WERI-Rb-1 (cell line): Measurements from ENCODE around the gene HDDC2.

ENCODE experiments used
- DNase-seq: peaks from one replicate; pipeline ENCODE4 v3.0.0-alpha.2; 2020
- H3K27ac ChIP-seq: fragments of 250-450 bp; sonication (Bioruptor Pico); 2 replicates; pipeline ENCODE4 v1.5.1; 2020; ENCODE audit warnings: mild to moderate bottlenecking, moderate library complexity
- H3K27me3 ChIP-seq: fragments of 250-450 bp; sonication (Bioruptor Pico); 2 replicates; pipeline ENCODE4 v1.5.1; 2021; ENCODE audit warnings: mild to moderate bottlenecking, low read depth, moderate library complexity; ENCODE audit not compliant: insufficient read depth, severe bottlenecking
- H3K36me3 ChIP-seq: fragments of 250-450 bp; sonication (Bioruptor Pico); 2 replicates; pipeline ENCODE4 v1.5.1; 2020; ENCODE audit warnings: mild to moderate bottlenecking, moderate library complexity
- H3K4me3 ChIP-seq: 2 replicates; pipeline ENCODE4 v1.5.1; 2011; ENCODE audit warnings: low read depth, mild to moderate bottlenecking, control low read depth, low read length
- H3K9me3 ChIP-seq: fragments of 250-450 bp; sonication (Bioruptor Pico); 2 replicates; pipeline ENCODE4 v1.5.1; 2021; ENCODE audit warnings: mild to moderate bottlenecking, moderate library complexity; ENCODE audit not compliant: severe bottlenecking
- TF ChIP-seq, protein P1 (sequence below): IDR thresholded peaks from 2 replicates; pipeline ENCODE4 v1.5.1; 2011; ENCODE audit warnings: low read depth, mild to moderate bottlenecking, control low read depth, inconsistent platforms, low read length

HDDC2 gene

DNA sequence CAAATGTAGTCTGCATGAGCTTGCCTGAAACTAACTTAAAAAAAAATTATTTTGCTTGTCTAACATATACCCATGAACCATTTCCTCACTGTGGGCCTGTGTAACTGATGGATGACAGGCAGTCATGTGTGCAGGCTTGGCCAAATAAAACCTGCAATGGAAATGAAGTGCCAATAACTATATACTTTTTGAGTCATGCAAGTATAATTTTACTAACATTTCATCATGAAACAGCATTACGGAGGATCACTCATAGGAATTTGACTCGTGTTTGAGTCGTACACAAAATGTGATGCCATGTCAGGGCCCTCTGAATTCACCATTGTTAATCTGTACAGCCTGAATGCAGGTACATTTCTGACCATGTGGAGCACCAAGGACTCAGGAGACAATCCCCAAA, 46.6 kb downstream of the HDDC2 start:
- H3K27ac ChIP-seq = no peak overlapping the region
- TF ChIP-seq, protein P1, sequence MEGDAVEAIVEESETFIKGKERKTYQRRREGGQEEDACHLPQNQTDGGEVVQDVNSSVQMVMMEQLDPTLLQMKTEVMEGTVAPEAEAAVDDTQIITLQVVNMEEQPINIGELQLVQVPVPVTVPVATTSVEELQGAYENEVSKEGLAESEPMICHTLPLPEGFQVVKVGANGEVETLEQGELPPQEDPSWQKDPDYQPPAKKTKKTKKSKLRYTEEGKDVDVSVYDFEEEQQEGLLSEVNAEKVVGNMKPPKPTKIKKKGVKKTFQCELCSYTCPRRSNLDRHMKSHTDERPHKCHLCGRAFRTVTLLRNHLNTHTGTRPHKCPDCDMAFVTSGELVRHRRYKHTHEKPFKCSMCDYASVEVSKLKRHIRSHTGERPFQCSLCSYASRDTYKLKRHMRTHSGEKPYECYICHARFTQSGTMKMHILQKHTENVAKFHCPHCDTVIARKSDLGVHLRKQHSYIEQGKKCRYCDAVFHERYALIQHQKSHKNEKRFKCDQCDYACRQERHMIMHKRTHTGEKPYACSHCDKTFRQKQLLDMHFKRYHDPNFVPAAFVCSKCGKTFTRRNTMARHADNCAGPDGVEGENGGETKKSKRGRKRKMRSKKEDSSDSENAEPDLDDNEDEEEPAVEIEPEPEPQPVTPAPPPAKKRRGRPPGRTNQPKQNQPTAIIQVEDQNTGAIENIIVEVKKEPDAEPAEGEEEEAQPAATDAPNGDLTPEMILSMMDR = no peak
- no peak for DNase-seq
- H3K27me3 ChIP-seq = no peaks in the 10 kb centered on the region
- H3K36me3 ChIP-seq = no peaks in the 10 kb centered on the region
- H3K9me3 ChIP-seq = no peaks in the 10 kb centered on the region
- H3K4me3 ChIP-seq = no peak overlapping the region

GRCh38 chr6:125254321-125254720, 47.4 kb downstream of the HDDC2 start:
- Histone ChIP-seq H3K9me3 (no peaks in the 10 kb centered on the region), H3K4me3 (no peak overlapping the region), H3K27ac (no peak overlapping the region), H3K27me3 (no peaks in the 10 kb centered on the region), H3K36me3 (no peaks in the 10 kb centered on the region)
- TF ChIP-seq, protein P1 = no peak
- DNase-seq = peak; percentile 59

DNA sequence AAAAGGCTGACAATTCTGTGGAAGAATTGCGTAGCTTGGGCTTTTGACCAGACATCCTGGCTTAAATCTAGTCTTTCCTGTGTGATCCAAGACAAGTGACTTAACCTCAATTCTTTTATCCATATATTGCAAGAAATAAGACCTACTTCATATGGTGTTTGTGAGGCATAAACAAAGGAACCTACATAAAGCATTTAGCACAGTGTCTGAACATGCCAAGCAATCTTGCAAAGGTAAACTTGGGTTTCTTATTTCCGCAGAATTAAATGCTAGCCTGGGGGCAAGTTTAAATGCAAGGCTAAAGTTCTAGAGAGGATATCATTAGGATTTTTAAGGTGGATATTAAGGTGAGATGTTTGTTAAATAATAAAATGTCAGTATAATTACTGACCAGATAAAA, 47.9 kb downstream of the HDDC2 start:
- no peak overlapping the region for H3K4me3 ChIP-seq
- DNase-seq = no peak
- H3K36me3 ChIP-seq = no peaks in the 10 kb centered on the region
- TF ChIP-seq, protein P1 = no peak
- H3K9me3 ChIP-seq = no peaks in the 10 kb centered on the region
- H3K27ac ChIP-seq = no peak overlapping the region
- no peaks in the 10 kb centered on the region for H3K27me3 ChIP-seq

- no peaks in the 10 kb centered on the region for H3K9me3 ChIP-seq
- no peak for DNase-seq
- no peak overlapping the region for H3K27ac ChIP-seq
- TF ChIP-seq, protein P1 = no peak
- no peaks in the 10 kb centered on the region for H3K36me3 ChIP-seq
- H3K4me3 ChIP-seq = no peak overlapping the region
- no peaks in the 10 kb centered on the region for H3K27me3 ChIP-seq
Observed at GRCh38 chr6:125252891-125253290, 48.9 kb downstream of the HDDC2 start.

GRCh38 chr6:125251516-125252220, 50.1 kb downstream of the HDDC2 start:
- Histone ChIP-seq H3K36me3 (no peaks in the 10 kb centered on the region), H3K9me3 (no peaks in the 10 kb centered on the region), H3K4me3 (no peak overlapping the region), H3K27ac (no peak overlapping the region), H3K27me3 (no peaks in the 10 kb centered on the region)
- no peak for DNase-seq
- TF ChIP-seq, protein P1 = no peak

GRCh38 chr6:125250511-125250910, 51.3 kb downstream of the HDDC2 start:
- Histone ChIP-seq H3K27me3 (no peaks in the 10 kb centered on the region), H3K9me3 (no peaks in the 10 kb centered on the region), H3K36me3 (no peaks in the 10 kb centered on the region), H3K27ac (no peak overlapping the region), H3K4me3 (no peak overlapping the region)
- DNase-seq = no peak
- TF ChIP-seq, protein P1 = no peak
